Measurements from ENCODE around the gene EIF1AD.

DNA sequence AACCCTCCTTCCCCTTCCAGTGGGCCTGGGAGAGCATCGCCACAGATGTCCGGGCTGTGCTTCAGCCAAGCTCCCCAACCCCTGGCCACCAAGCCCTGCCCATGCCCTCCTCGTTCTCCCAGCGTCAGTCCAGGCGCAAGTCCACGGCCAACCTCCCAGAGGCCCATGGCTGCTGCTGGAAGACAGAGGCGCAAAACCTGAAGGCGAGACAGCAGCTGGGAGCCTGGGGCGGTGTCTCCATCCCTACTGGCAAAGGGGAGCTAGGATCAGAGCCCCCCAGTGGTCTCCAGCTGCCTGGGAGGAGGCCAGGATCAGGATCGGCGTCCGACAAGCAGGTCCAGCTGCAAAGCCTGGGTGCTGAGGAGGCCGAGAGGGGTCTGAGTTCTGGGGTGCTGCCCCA, 54.8 kb downstream of the EIF1AD start:
- TF ChIP-seq REST (IDR thresholded peaks at IDR 0.05; ENCODE audit: unreplicated experiment) (no peak), ZNF114 (CRISPR knock-in tag; IDR thresholded peaks at IDR 0.05) (no peak), POLR2AphosphoS5 (IDR thresholded peaks at IDR 0.05; ENCODE audit: low read depth) (no peak), EZH2 (IDR thresholded peaks at IDR 0.05; ENCODE audit: low read depth, unreplicated experiment) (no peak), EZH2phosphoT487 (IDR thresholded peaks at IDR 0.05; ENCODE audit: unreplicated experiment) (no peak), NANOG (IDR thresholded peaks at IDR 0.05; ENCODE audit: borderline replicate concordance) (no peak), ZNF331 (CRISPR knock-in tag; IDR thresholded peaks at IDR 0.05; ENCODE audit: low read depth) (no peak), CREB1 (CRISPR knock-in tag; IDR thresholded peaks at IDR 0.05; ENCODE audit: low read depth) (no peak), STAT1 (IDR thresholded peaks at IDR 0.05; ENCODE audit: unreplicated experiment) (no peak), JUNB (IDR thresholded peaks at IDR 0.05; ENCODE audit: unreplicated experiment) (no peak)
- TF ChIP-seq, protein P1, sequence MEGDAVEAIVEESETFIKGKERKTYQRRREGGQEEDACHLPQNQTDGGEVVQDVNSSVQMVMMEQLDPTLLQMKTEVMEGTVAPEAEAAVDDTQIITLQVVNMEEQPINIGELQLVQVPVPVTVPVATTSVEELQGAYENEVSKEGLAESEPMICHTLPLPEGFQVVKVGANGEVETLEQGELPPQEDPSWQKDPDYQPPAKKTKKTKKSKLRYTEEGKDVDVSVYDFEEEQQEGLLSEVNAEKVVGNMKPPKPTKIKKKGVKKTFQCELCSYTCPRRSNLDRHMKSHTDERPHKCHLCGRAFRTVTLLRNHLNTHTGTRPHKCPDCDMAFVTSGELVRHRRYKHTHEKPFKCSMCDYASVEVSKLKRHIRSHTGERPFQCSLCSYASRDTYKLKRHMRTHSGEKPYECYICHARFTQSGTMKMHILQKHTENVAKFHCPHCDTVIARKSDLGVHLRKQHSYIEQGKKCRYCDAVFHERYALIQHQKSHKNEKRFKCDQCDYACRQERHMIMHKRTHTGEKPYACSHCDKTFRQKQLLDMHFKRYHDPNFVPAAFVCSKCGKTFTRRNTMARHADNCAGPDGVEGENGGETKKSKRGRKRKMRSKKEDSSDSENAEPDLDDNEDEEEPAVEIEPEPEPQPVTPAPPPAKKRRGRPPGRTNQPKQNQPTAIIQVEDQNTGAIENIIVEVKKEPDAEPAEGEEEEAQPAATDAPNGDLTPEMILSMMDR (conservative IDR thresholded peaks at IDR 0.05; ENCODE audit: low read depth in 2 of 2), result peak in 1 of 2 experiments; percentile 35; a peak in 2 of 4 replicates
- TF ChIP-seq, protein P2, sequence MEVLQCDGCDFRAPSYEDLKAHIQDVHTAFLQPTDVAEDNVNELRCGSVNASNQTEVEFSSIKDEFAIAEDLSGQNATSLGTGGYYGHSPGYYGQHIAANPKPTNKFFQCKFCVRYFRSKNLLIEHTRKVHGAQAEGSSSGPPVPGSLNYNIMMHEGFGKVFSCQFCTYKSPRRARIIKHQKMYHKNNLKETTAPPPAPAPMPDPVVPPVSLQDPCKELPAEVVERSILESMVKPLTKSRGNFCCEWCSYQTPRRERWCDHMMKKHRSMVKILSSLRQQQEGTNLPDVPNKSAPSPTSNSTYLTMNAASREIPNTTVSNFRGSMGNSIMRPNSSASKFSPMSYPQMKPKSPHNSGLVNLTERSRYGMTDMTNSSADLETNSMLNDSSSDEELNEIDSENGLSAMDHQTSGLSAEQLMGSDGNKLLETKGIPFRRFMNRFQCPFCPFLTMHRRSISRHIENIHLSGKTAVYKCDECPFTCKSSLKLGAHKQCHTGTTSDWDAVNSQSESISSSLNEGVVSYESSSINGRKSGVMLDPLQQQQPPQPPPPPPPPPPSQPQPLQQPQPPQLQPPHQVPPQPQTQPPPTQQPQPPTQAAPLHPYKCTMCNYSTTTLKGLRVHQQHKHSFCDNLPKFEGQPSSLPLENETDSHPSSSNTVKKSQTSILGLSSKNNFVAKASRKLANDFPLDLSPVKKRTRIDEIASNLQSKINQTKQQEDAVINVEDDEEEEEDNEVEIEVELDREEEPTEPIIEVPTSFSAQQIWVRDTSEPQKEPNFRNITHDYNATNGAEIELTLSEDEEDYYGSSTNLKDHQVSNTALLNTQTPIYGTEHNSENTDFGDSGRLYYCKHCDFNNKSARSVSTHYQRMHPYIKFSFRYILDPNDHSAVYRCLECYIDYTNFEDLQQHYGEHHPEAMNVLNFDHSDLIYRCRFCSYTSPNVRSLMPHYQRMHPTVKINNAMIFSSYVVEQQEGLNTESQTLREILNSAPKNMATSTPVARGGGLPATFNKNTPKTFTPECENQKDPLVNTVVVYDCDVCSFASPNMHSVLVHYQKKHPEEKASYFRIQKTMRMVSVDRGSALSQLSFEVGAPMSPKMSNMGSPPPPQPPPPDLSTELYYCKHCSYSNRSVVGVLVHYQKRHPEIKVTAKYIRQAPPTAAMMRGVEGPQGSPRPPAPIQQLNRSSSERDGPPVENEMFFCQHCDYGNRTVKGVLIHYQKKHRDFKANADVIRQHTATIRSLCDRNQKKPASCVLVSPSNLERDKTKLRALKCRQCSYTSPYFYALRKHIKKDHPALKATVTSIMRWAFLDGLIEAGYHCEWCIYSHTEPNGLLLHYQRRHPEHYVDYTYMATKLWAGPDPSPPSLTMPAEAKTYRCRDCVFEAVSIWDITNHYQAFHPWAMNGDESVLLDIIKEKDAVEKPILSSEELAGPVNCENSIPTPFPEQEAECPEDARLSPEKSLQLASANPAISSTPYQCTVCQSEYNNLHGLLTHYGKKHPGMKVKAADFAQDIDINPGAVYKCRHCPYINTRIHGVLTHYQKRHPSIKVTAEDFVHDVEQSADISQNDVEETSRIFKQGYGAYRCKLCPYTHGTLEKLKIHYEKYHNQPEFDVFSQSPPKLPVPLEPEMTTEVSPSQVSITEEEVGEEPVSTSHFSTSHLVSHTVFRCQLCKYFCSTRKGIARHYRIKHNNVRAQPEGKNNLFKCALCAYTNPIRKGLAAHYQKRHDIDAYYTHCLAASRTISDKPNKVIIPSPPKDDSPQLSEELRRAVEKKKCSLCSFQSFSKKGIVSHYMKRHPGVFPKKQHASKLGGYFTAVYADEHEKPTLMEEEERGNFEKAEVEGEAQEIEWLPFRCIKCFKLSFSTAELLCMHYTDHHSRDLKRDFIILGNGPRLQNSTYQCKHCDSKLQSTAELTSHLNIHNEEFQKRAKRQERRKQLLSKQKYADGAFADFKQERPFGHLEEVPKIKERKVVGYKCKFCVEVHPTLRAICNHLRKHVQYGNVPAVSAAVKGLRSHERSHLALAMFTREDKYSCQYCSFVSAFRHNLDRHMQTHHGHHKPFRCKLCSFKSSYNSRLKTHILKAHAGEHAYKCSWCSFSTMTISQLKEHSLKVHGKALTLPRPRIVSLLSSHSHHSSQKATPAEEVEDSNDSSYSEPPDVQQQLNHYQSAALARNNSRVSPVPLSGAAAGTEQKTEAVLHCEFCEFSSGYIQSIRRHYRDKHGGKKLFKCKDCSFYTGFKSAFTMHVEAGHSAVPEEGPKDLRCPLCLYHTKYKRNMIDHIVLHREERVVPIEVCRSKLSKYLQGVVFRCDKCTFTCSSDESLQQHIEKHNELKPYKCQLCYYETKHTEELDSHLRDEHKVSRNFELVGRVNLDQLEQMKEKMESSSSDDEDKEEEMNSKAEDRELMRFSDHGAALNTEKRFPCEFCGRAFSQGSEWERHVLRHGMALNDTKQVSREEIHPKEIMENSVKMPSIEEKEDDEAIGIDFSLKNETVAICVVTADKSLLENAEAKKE (CRISPR knock-in tag; IDR thresholded peaks at IDR 0.05), result no peak
